GM19395 (cell line): Measurements from ENCODE around the gene CDCP2.
"Not testable (repeated sequence)": the region's sequence is repeated elsewhere in the genome, so short reads cannot be mapped to it uniquely, and the experiment has no call there.

Source experiments
- ATAC-seq: cut with Tn5 transposase; IDR thresholded peaks from one replicate; pipeline ENCODE4 v1.9.1; 2021; ENCODE audit warnings: mild to moderate bottlenecking, moderate library complexity; ENCODE audit not compliant: unreplicated experiment

The CDCP2 gene

DNA sequence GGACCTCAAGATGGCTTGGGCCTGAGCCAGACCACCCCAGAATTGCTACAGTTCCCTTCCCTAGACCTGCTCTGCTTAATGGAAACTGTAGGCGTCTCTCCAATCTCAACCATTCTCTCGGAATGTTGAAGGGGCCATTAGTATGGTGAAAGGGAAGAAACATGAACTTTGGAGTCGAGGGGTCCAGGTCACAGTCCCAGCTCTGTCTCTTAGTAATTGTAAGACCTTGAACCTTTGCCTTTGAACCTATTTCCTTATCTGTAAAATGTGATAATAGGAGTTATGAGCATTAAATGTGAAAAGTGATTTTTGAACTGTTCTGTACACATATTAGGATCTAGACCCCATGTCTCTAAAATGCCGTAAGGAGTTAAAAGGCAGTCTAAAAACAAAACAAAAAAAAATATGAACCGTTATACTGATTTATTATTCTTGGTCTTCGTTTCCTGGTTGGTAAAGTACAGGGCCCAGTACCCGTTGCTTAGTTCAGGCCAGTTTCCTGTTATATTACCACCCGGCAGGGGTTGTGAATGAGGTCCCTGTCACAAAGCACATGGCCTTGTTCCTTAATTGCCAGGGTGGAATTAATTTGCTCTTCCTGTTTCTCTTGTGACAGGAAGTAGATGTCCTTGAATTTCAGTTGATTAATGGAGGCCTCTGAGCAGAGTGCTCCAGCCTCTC is 57.1 kb downstream of the CDCP2 start:
- ATAC-seq = no peak

DNA sequence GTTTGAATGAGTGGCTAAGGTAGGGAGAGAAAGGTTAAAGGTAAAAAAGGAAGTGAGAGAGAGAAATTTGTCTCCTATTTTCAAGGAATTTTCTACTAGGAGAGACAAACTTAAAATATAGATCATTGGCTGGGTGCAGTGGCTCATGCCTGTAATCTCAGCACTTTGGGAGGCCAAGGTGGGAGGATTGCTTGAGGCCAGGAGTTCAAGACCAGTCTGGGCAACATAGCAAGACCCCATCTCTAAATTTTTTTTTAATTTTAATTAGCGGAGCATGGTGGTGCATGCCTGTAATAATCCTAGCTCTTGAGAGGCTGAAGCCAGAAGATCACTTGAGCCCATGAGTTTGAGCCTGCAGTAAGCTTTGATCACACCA is 58.1 kb downstream of the CDCP2 start:
- not testable (repeated sequence) for ATAC-seq

DNA sequence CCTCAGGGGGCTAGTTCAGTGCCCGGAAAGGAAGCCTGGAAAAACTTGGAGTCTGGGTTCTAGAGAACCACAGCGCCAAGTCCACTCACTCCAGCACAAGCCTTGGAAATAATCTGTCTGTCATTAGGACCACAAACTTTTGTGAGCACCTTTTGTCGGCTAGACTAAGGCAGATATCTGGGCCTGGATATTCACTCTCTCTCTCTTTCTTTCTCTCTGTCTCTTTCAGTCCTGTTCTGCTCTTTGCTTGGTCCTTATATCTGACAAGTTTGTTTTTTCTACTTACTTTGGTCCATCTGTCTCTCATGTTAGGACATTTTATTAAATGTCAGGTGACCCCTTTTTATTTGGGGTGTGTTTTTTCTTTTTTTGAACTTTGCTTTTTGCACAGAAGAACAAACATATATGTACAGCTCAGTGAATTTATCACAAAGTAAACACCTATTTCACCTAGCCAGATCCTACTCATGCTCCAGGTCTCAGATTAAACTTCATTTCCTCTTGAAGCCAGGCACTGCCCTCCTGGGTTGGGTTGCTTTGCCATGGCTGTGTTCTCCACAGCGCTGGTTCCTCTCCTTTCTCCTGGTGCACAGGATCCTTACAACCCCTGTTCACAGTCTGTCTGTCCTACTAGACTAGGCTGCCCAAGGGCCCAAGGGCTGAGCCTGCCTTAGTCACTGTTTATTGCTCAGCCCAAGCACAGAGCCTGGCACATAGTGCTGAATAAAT is 58.6 kb downstream of the CDCP2 start:
- no peak for ATAC-seq

DNA sequence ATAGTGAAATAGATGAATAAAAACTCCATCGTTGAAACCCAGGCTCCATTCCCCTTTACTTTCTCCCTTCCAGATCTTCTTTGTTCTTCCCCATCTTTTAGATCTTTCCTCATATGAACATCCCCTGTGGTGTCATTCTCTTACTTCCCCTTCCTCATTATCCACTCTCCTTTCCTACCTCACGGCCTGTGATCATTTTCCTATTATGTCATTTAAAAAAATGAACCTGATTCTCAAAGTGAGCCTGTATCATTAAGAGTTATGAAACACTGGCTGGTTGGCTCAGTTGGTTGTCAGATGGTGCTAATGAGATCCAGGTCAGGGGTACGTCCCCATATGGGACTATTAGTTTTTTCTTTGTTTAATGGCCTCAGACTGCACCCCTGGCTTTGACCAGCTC is 61.1 kb downstream of the CDCP2 start:
- no peak for ATAC-seq

DNA sequence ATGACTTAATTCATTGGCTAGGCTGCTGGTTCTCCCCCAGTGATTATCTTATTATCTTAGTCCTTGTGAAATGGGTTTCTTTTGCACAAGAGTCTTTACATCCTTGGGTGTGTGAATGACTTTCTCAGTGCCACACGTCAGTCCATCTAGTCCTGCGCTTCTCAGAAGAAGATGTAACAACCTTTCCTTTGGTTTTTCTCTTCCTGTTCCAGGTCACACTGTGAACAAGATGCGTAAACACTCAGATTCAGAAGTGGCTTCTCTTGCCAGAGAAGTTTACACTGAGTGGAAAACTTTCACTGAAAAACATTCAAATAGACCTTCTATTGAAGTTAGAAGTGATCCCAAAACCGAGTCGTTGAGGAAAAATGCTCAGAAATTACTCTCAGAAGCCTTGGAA is 64.4 kb downstream of the CDCP2 start:
- no peak for ATAC-seq

DNA sequence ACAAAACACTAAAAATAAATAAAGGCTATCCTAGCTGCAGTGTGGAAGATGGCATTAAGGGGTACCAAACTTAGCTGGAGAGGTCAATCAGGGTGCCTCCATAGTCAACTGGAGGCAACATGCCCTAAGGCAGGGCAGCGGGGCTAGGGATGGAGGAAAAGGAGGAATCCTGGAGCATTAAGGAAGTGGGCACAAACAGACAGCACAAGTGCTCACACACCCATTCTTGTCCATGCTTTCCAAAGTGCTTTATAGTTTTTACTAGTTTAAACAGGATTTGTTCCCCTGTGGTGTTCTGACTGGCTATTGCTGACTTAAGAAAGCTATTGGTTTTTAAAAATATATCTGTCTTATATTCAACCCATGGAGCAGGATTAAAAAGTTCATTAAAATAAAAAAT is 66.0 kb downstream of the CDCP2 start:
- ATAC-seq = no peak

DNA sequence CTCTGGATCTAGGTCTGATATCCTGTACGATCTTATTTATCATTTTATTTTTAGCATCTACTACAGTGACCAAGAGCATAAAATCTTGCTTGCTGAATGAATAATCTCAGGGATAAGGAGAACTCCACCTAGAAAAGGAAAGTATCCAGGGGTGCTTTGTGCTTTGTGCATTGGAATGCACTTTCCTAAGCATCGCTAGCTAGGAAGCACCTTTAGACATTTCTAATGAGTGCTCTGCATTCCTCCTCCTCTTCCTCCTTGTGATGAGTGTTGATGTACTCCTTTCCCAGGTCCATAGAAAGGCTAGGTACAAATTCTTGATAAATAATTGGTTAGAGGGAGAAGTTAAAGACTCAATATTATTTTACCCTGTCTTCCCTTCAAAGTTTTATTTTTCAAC is 68.0 kb downstream of the CDCP2 start:
- ATAC-seq = no peak
